OCI-LY3 (cell line): ENCODE measurements around the gene CDK3.

ENCODE experiments used
- EZH2phosphoT487 ChIP-seq: fragments of 200-600 bp; shearing (Covaris generic); IDR thresholded peaks from 2 replicates; pipeline ENCODE4 v1.6.1; 2018; ENCODE audit warnings: antibody characterized with exemption, mixed run types, low read depth
- TF ChIP-seq, protein P1 (sequence below): fragments of 200-600, 300-600 bp; sonication (generic); IDR thresholded peaks from 2 replicates; pipeline ENCODE4 v1.5.1; 2014; ENCODE audit warnings: antibody characterized with exemption, low read length, low read depth

GRCh38 chr17:75996665-75997590 is 3.7 kb upstream of the CDK3 start:
- TF ChIP-seq, protein P1, sequence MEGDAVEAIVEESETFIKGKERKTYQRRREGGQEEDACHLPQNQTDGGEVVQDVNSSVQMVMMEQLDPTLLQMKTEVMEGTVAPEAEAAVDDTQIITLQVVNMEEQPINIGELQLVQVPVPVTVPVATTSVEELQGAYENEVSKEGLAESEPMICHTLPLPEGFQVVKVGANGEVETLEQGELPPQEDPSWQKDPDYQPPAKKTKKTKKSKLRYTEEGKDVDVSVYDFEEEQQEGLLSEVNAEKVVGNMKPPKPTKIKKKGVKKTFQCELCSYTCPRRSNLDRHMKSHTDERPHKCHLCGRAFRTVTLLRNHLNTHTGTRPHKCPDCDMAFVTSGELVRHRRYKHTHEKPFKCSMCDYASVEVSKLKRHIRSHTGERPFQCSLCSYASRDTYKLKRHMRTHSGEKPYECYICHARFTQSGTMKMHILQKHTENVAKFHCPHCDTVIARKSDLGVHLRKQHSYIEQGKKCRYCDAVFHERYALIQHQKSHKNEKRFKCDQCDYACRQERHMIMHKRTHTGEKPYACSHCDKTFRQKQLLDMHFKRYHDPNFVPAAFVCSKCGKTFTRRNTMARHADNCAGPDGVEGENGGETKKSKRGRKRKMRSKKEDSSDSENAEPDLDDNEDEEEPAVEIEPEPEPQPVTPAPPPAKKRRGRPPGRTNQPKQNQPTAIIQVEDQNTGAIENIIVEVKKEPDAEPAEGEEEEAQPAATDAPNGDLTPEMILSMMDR, result no peak
- no peak for TF ChIP-seq EZH2phosphoT487
